Muscle layer of colon (tissue), 2 donors: ENCODE measurements around the gene ADISSP.

Experiments
- H3K27ac ChIP-seq: one replicate; pipeline ENCODE4 v1.7.0; 2013; ENCODE audit warnings: low read depth, mild to moderate bottlenecking, low read length, moderate library complexity
- H3K27me3 ChIP-seq, 2 donors: one replicate each; pipeline ENCODE4 v1.7.0; 2013; ENCODE audit warnings: low read length in 2 of 2, mild to moderate bottlenecking in 2 of 2; ENCODE audit not compliant: insufficient read depth in 2 of 2, control insufficient read depth in 1 of 2
- H3K36me3 ChIP-seq: one replicate; pipeline ENCODE4 v1.7.0; 2013; ENCODE audit warnings: mild to moderate bottlenecking, low read length; ENCODE audit not compliant: insufficient read depth
- H3K4me1 ChIP-seq: one replicate; pipeline ENCODE4 v1.7.0; 2013; ENCODE audit warnings: mild to moderate bottlenecking, low read length; ENCODE audit not compliant: insufficient read depth
- H3K4me3 ChIP-seq, 2 donors: one replicate each; pipeline ENCODE4 v1.7.0; 2013; ENCODE audit warnings: low read length in 2 of 2, low read depth in 1 of 2, mild to moderate bottlenecking in 1 of 2, moderate library complexity in 1 of 2
- H3K9ac ChIP-seq: one replicate; pipeline ENCODE4 v1.7.0; 2013; ENCODE audit warnings: low read length
- H3K9me3 ChIP-seq: one replicate; pipeline ENCODE4 v1.7.0; 2013; ENCODE audit warnings: mild to moderate bottlenecking, low read length
- donor health status: abdominal sarcoma.
- donor health status: Adenocarcinoma of cecum.

The ADISSP gene

GRCh38 chr20:3749689-3750531 lies 17.6 kb downstream of the ADISSP start:
- H3K36me3 ChIP-seq: peaks cover 6% of the 10 kb centered on the region
- peaks cover 0 to 6% of the 10 kb centered on the region in 2 donors for H3K27me3 ChIP-seq
- H3K4me1 ChIP-seq: peaks cover 10% of the 10 kb centered on the region
- H3K27ac ChIP-seq: no peak overlapping the region
- H3K4me3 ChIP-seq: no peak overlapping the region
- no peak overlapping the region for H3K9ac ChIP-seq
- no peaks in the 10 kb centered on the region for H3K9me3 ChIP-seq

DNA sequence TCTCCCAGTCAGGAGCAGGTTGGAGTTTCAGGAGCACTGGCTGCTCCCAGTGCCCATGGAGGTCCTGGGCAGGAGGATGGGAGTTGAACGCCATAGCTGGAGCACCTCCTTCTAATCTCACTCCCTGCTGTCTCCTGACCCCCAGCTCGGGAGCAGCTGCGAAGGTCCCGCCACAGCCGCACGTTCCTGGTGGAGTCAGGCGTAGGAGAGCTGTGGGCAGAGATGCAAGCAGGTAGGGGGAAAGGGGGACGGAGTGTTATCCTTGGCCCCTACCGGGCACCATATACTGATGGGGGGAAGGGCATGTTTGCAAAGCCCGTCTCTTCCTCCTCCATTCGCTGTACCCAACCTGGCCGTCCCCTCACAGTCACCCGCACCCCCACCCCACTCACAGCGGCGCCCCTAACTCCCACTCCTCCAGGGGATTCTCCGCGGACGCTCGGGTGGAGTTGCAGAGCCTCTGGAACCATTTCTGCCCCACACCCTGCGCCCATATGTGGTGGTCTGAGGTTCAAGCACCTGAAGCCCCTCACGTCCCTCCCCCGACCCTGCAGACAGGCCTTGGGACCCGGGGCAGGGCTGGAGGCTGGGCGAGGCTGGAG lies 18.4 kb downstream of the ADISSP start:
- H3K4me1 ChIP-seq: peaks cover 10% of the 10 kb centered on the region
- H3K9me3 ChIP-seq: no peaks in the 10 kb centered on the region
- no peak overlapping the region for H3K9ac ChIP-seq
- H3K36me3 ChIP-seq: no peaks in the 10 kb centered on the region
- H3K27ac ChIP-seq: no peak overlapping the region
- peaks cover 0 to 6% of the 10 kb centered on the region in 2 donors for H3K27me3 ChIP-seq
- no peak overlapping the region for H3K4me3 ChIP-seq

GRCh38 chr20:3748073-3748472 lies 19.5 kb downstream of the ADISSP start:
- peaks cover 7% of the 10 kb centered on the region for H3K4me1 ChIP-seq
- no peaks in the 10 kb centered on the region for H3K36me3 ChIP-seq
- peaks cover 0 to 6% of the 10 kb centered on the region in 2 donors for H3K27me3 ChIP-seq

GRCh38 chr20:3747471-3747870 lies 20.1 kb downstream of the ADISSP start:
- Histone ChIP-seq H3K36me3 (no peaks in the 10 kb centered on the region), H3K27ac (no peak overlapping the region)

More at GRCh38 chr20:3748073-3748472, 19.5 kb downstream of the ADISSP start:
- no peak overlapping the region for H3K4me3 ChIP-seq
- no peak overlapping the region for H3K27ac ChIP-seq
- no peak overlapping the region for H3K9ac ChIP-seq
- no peaks in the 10 kb centered on the region for H3K9me3 ChIP-seq

DNA sequence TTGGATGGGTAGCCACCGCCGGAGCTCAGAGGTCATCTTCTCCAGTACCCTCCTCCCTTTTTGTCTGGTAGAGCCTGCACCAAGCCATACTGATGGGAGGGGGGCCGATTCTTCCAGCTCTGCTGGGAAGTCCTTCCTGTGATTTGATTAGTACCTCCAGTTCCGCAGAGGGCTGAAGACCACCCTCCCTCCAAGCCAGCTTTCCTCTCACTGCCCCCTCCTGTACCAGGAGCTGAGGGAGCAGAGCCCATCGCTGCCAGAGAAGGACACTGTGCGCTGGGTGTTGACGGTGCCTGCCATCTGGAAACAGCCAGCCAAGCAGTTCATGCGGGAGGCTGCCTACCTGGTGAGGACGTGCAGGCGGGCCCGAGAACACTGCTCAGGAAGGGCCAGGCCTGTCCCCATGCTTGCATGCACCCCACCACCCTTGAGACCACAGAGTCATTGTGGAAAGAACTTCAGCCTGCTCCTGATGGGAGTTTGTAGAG lies 21.8 kb downstream of the ADISSP start:
- Histone ChIP-seq H3K36me3 (no peaks in the 10 kb centered on the region), H3K9me3 (no peaks in the 10 kb centered on the region), H3K4me1 (no peaks in the 10 kb centered on the region), H3K27me3 (peaks cover 0 to 6% of the 10 kb centered on the region in 2 donors), H3K4me3 (no peak overlapping the region), H3K9ac (no peak overlapping the region), H3K27ac (no peak overlapping the region)

More at GRCh38 chr20:3747471-3747870, 20.1 kb downstream of the ADISSP start:
- no peaks in the 10 kb centered on the region for H3K9me3 ChIP-seq
- H3K4me3 ChIP-seq: no peak overlapping the region
- peaks cover 0 to 6% of the 10 kb centered on the region in 2 donors for H3K27me3 ChIP-seq
- H3K4me1 ChIP-seq: peaks cover 1% of the 10 kb centered on the region
- no peak overlapping the region for H3K9ac ChIP-seq

DNA sequence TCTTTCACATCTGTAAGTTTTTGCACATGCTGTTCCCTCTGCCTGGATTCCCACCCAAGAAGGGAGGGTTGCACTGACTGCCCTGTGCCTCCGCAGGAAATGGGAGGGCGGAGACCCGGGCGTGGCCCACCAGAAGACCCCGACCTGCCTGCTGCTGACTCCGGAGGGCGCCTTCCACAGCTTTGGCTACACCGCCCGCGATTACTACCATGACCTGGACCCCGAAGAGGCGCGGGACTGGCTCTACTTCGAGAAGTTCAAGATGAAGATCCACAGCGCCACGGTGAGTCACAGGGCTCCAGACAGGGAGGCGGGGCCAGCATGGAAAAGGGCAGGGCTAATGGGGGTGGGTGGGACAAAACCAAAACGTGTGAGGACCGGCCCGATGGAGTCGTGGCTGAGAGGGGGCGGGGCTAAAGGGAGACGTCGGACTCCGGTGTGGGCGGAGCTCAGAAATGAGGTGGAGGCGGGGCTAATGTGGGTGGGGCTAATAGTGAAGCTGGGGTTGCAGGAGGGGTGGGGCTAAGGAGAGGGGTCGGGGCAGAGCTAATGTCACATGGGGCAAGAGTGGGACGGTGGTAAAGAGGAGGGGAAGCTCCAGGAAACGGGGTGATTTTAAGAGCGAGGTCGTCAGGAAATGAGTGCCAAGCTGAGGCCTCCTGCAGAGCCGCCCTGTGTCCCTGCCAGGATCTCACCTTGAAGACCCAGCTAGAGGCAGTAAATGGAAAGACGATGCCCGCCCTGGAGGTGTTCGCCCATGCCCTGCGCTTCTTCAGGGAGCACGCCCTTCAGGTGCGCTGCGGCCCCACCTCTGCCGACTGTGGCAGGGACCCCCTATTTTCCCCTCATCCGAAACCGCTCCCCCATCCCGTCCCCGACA lies 22.5 kb downstream of the ADISSP start:
- H3K27me3 ChIP-seq: peaks cover 0 to 2% of the 10 kb centered on the region in 2 donors
- H3K9me3 ChIP-seq: no peaks in the 10 kb centered on the region
- no peak overlapping the region for H3K27ac ChIP-seq
- H3K9ac ChIP-seq: no peak overlapping the region
- H3K36me3 ChIP-seq: no peaks in the 10 kb centered on the region
- no peak overlapping the region for H3K4me3 ChIP-seq
- no peaks in the 10 kb centered on the region for H3K4me1 ChIP-seq

- Histone ChIP-seq H3K36me3 (no peaks in the 10 kb centered on the region), H3K9ac (no peak overlapping the region), H3K27ac (no peak overlapping the region), H3K4me3 (no peak overlapping the region), H3K9me3 (no peaks in the 10 kb centered on the region), H3K27me3 (no peaks in the 10 kb centered on the region), H3K4me1 (no peaks in the 10 kb centered on the region)
Measured at GRCh38 chr20:3744037-3744436, 23.5 kb downstream of the ADISSP start.

GRCh38 chr20:3743251-3743650 lies 24.3 kb downstream of the ADISSP start:
- Histone ChIP-seq H3K4me3 (no peak overlapping the region), H3K9ac (no peak overlapping the region), H3K27ac (no peak overlapping the region), H3K9me3 (no peaks in the 10 kb centered on the region), H3K27me3 (no peaks in the 10 kb centered on the region), H3K36me3 (no peaks in the 10 kb centered on the region), H3K4me1 (no peaks in the 10 kb centered on the region)

- H3K9me3 ChIP-seq: no peaks in the 10 kb centered on the region
- H3K4me1 ChIP-seq: no peaks in the 10 kb centered on the region
- H3K27ac ChIP-seq: no peak overlapping the region
- H3K27me3 ChIP-seq: no peaks in the 10 kb centered on the region
- H3K4me3 ChIP-seq: no peak overlapping the region
- no peak overlapping the region for H3K9ac ChIP-seq
- H3K36me3 ChIP-seq: no peaks in the 10 kb centered on the region
Measured at GRCh38 chr20:3741836-3742458, 25.6 kb downstream of the ADISSP start.

- H3K4me1 ChIP-seq: no peaks in the 10 kb centered on the region
- H3K36me3 ChIP-seq: no peaks in the 10 kb centered on the region
- no peak overlapping the region for H3K4me3 ChIP-seq
- H3K9me3 ChIP-seq: no peaks in the 10 kb centered on the region
- no peak overlapping the region for H3K9ac ChIP-seq
- no peak overlapping the region for H3K27ac ChIP-seq
- no peaks in the 10 kb centered on the region for H3K27me3 ChIP-seq
Measured at GRCh38 chr20:3740615-3741301, 26.8 kb downstream of the ADISSP start.
